ENCODE measurements around the gene EMC7. TPM values are rescaled to one million over a fixed set of nuclear protein-coding genes. Genes with fewer than 3 reads are reported as not detected.
A peak's percentile ranks its signal among the peaks of the same experiment; 100 is the strongest.

EMC7 gene
- total and polyA plus RNA-seq, 2 of the 13 experiments (the other 11 are each of a cell fraction or from before 2014, with no cell fraction given), result 46.8 to 113 TPM

DNA sequence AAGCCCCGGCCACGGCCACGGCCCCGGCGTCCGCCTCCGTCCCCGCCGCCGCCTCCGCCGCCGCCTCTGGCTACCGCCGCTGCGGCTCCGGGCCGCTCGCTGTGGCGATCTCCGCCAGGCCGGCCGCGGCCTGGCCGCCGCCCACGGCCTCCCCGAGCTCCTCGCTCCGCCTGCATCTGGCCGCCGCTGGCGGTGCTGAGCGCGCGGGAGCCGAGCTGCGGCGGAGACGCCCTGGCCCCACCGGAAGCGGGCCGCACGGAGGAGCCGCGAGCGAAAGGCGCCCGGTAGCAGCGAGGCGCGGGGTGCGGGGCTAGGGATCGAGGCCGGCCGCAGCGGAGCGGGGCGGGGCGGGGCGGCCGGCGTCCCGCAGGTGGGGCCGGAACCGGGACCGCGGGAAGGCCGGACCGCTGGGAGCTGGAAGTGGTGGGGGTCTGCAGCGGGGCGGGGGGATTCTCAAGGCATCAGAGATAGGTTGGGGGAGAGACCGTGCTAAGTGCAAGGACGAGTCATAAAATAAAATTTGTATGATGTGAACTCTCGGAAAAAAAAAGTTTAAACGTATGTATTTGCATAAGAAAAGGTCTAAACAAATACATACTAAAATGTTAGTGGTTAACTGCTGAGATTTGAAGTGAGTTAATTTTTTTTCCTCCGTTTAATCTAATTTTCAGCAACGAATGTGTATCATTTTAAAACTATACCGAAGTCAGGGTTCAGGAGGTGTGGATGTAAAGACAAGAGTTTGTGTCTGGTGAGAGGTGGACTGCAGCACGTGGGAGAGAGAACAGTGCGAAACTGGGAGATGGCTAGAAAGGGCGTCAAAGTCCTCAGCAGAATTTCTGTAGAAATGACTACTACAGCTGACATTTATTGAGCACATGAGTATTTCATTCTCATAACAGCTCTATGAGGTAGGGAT is 62.5 kb downstream of the EMC7 start, which contains the start of gene AVEN (continued):
- TF ChIP-seq, protein P1, sequence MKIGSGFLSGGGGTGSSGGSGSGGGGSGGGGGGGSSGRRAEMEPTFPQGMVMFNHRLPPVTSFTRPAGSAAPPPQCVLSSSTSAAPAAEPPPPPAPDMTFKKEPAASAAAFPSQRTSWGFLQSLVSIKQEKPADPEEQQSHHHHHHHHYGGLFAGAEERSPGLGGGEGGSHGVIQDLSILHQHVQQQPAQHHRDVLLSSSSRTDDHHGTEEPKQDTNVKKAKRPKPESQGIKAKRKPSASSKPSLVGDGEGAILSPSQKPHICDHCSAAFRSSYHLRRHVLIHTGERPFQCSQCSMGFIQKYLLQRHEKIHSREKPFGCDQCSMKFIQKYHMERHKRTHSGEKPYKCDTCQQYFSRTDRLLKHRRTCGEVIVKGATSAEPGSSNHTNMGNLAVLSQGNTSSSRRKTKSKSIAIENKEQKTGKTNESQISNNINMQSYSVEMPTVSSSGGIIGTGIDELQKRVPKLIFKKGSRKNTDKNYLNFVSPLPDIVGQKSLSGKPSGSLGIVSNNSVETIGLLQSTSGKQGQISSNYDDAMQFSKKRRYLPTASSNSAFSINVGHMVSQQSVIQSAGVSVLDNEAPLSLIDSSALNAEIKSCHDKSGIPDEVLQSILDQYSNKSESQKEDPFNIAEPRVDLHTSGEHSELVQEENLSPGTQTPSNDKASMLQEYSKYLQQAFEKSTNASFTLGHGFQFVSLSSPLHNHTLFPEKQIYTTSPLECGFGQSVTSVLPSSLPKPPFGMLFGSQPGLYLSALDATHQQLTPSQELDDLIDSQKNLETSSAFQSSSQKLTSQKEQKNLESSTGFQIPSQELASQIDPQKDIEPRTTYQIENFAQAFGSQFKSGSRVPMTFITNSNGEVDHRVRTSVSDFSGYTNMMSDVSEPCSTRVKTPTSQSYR (CRISPR knock-in tag; IDR thresholded peaks at IDR 0.05; ENCODE audit: borderline replicate concordance), result no peak
- TF ChIP-seq, protein P2, sequence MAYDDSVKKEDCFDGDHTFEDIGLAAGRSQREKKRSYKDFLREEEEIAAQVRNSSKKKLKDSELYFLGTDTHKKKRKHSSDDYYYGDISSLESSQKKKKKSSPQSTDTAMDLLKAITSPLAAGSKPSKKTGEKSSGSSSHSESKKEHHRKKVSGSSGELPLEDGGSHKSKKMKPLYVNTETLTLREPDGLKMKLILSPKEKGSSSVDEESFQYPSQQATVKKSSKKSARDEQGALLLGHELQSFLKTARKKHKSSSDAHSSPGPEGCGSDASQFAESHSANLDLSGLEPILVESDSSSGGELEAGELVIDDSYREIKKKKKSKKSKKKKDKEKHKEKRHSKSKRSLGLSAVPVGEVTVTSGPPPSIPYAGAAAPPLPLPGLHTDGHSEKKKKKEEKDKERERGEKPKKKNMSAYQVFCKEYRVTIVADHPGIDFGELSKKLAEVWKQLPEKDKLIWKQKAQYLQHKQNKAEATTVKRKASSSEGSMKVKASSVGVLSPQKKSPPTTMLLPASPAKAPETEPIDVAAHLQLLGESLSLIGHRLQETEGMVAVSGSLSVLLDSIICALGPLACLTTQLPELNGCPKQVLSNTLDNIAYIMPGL (CRISPR knock-in tag; IDR thresholded peaks at IDR 0.05; ENCODE audit: borderline replicate concordance in 1 of 2, low read depth in 1 of 2), result 0 out of 4 replicates have a peak, but pooled peaks of 1 of the 2 experiments have one; percentile 18
- TF ChIP-seq SIN3A (IDR thresholded peaks at IDR 0.05; ENCODE audit: borderline replicate concordance, low read depth, low read length) (0 out of 2 replicates have a peak, but pooled peaks have one; percentile 13), TMF1 (CRISPR knock-in tag; IDR thresholded peaks at IDR 0.05; ENCODE audit: low read depth) (peak; percentile 52), STAT5B (CRISPR knock-in tag; IDR thresholded peaks at IDR 0.05) (no peak), SALL2 (CRISPR knock-in tag; IDR thresholded peaks at IDR 0.05) (0 out of 2 replicates have a peak, but pooled peaks have one; percentile 8), ISL2 (CRISPR knock-in tag; IDR thresholded peaks at IDR 0.05) (no peak), RARA (CRISPR knock-in tag; IDR thresholded peaks at IDR 0.05) (no peak), ZNF737 (CRISPR knock-in tag; IDR thresholded peaks at IDR 0.05; ENCODE audit: borderline replicate concordance) (no peak), ZIK1 (CRISPR knock-in tag; IDR thresholded peaks at IDR 0.05; ENCODE audit: borderline replicate concordance, low read depth) (peak; percentile 16; the same call in 1 of the 2 replicates), YEATS4 (CRISPR knock-in tag; IDR thresholded peaks at IDR 0.05; ENCODE audit: borderline replicate concordance) (0 out of 2 replicates have a peak, but pooled peaks have one; percentile 44), TEAD3 (CRISPR knock-in tag; optimal IDR thresholded peaks at IDR 0.05; ENCODE audit: borderline replicate concordance) (no peak), ZNF709 (CRISPR knock-in tag; IDR thresholded peaks at IDR 0.05) (0 out of 2 replicates have a peak, but pooled peaks have one; percentile 13)
- TF ChIP-seq, protein P3, sequence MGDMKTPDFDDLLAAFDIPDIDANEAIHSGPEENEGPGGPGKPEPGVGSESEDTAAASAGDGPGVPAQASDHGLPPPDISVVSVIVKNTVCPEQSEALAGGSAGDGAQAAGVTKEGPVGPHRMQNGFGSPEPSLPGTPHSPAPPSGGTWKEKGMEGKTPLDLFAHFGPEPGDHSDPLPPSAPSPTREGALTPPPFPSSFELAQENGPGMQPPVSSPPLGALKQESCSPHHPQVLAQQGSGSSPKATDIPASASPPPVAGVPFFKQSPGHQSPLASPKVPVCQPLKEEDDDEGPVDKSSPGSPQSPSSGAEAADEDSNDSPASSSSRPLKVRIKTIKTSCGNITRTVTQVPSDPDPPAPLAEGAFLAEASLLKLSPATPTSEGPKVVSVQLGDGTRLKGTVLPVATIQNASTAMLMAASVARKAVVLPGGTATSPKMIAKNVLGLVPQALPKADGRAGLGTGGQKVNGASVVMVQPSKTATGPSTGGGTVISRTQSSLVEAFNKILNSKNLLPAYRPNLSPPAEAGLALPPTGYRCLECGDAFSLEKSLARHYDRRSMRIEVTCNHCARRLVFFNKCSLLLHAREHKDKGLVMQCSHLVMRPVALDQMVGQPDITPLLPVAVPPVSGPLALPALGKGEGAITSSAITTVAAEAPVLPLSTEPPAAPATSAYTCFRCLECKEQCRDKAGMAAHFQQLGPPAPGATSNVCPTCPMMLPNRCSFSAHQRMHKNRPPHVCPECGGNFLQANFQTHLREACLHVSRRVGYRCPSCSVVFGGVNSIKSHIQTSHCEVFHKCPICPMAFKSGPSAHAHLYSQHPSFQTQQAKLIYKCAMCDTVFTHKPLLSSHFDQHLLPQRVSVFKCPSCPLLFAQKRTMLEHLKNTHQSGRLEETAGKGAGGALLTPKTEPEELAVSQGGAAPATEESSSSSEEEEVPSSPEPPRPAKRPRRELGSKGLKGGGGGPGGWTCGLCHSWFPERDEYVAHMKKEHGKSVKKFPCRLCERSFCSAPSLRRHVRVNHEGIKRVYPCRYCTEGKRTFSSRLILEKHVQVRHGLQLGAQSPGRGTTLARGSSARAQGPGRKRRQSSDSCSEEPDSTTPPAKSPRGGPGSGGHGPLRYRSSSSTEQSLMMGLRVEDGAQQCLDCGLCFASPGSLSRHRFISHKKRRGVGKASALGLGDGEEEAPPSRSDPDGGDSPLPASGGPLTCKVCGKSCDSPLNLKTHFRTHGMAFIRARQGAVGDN (CRISPR knock-in tag; IDR thresholded peaks at IDR 0.05), result peak; percentile 15; the same call in 1 of the 2 replicates
- TF ChIP-seq, protein P4, sequence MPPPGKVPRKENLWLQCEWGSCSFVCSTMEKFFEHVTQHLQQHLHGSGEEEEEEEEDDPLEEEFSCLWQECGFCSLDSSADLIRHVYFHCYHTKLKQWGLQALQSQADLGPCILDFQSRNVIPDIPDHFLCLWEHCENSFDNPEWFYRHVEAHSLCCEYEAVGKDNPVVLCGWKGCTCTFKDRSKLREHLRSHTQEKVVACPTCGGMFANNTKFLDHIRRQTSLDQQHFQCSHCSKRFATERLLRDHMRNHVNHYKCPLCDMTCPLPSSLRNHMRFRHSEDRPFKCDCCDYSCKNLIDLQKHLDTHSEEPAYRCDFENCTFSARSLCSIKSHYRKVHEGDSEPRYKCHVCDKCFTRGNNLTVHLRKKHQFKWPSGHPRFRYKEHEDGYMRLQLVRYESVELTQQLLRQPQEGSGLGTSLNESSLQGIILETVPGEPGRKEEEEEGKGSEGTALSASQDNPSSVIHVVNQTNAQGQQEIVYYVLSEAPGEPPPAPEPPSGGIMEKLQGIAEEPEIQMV (CRISPR knock-in tag; IDR thresholded peaks at IDR 0.05; ENCODE audit: low read depth), result 0 out of 2 replicates have a peak, but pooled peaks have one; percentile 15

Data from HepG2 (cell line).